RWPE1 (cell line): ENCODE results near the gene ZNF606.

Experiments
- CTCF ChIA-PET: fragments of 350-600 bp; sonication (Branson Sonifier 250); formaldehyde crosslinking; extraction: SDS; loops from one replicate; lab custom pipeline; 2021; lab: Yijun Ruan, JAX
- POLR2A ChIA-PET: fragments of 400-600 bp; formaldehyde crosslinking; extraction: SDS; loops from one replicate; lab custom pipeline; 2020; ENCODE audit warnings: antibody characterized with exemption; ENCODE audit not compliant: low non-redundant PET; lab: Yijun Ruan, JAX
- DNase-seq: peaks from one replicate; pipeline ENCODE4 v3.0.0; 2012; ENCODE audit warnings: low spot score
- H3K27ac ChIP-seq: fragments of 450-650 bp; 2 replicates; pipeline ENCODE4 v1.5.1; 2017
- CTCF ChIP-seq: fragments of 450-650 bp; conservative IDR thresholded peaks from 2 replicates; pipeline ENCODE4 v1.5.1; 2017; ENCODE audit warnings: low read depth, mild to moderate bottlenecking

The ZNF606 gene

GRCh38 chr19:57961785-57962184, 40.8 kb downstream of the ZNF606 start:
- TF ChIP-seq CTCF = no peak
- DNase-seq = no peak
- ChIA-PET CTCF (interaction anchor here (0.8 kb wide), 1 partner anchor 143 kb away, joined by 4 read pairs; no protein-coding TSS in a partner anchor), POLR2A (no interaction called here)
- H3K27ac ChIP-seq = no peak overlapping the region

GRCh38 chr19:57954996-57955395, 47.6 kb downstream of the ZNF606 start:
- POLR2A ChIA-PET = no interaction called here
- TF ChIP-seq CTCF = no peak
- CTCF ChIA-PET = no interaction called here

GRCh38 chr19:57949702-57950101, 52.9 kb downstream of the ZNF606 start:
- no peak for TF ChIP-seq CTCF
- ChIA-PET POLR2A (no interaction called here), CTCF (no interaction called here)
- no peak overlapping the region for H3K27ac ChIP-seq
- DNase-seq = no peak

More at GRCh38 chr19:57954996-57955395, 47.6 kb downstream of the ZNF606 start:
- DNase-seq = no peak
- no peak overlapping the region for H3K27ac ChIP-seq

GRCh38 chr19:57949296-57949695, 53.3 kb downstream of the ZNF606 start:
- DNase-seq = no peak
- ChIA-PET CTCF (no interaction called here), POLR2A (no interaction called here)
- no peak overlapping the region for H3K27ac ChIP-seq
- no peak for TF ChIP-seq CTCF

GRCh38 chr19:57947419-57948134, 55.0 kb downstream of the ZNF606 start, which contains the start of gene ZNF256:
Gene ZNF256 (minus strand): TSS chr19:57947706. CDS start chr19:57947474, 232 bp downstream.
- ChIA-PET CTCF (interaction anchor here (0.6 kb wide), 1 partner anchor 513 kb away, joined by 5 read pairs; no protein-coding TSS in a partner anchor), POLR2A (no interaction called here)
- TF ChIP-seq CTCF = peak; percentile 55
- peak; percentile 86 for DNase-seq
- peak within 1 kb of the TSS; percentile 77 for H3K27ac ChIP-seq

- TF ChIP-seq CTCF = no peak
- no peak for DNase-seq
Measured at GRCh38 chr19:57947088-57947418, 55.6 kb downstream of the ZNF606 start.

More at GRCh38 chr19:57947088-57947418, 55.6 kb downstream of the ZNF606 start:
- H3K27ac ChIP-seq = peak overlapping the region; percentile 77
- ChIA-PET CTCF (no interaction called here), POLR2A (no interaction called here)
